ENCODE results near the gene KIF3B.

The KIF3B gene

DNA sequence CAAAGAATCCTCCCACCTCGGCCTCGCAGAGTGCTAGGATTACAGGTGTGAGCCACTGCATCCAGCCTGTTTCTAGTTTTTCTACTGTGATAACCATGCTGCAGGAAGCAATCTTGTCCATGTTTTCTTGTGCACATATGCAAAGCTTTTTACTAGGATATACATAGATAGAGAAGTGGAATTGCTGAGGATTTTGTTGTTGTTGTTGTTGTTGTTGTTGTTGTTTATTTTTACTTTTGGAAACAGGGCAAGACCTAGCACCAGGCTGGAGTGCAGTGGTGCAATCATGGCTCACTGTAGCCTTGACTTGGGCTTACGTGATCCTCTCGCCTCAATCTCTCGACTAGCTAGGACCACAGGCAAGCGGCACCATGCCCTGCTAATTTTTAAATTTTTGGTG lies 23.2 kb downstream of the KIF3B start:
- Histone ChIP-seq H3K4me3 (ENCODE audit: low read depth, low read length) (no peak overlapping the region), H3K36me3 (ENCODE audit: control insufficient read depth, insufficient read depth, low read length) (no peaks in the 10 kb centered on the region), H3K9ac (ENCODE audit: low read length) (no peak overlapping the region)

DNA sequence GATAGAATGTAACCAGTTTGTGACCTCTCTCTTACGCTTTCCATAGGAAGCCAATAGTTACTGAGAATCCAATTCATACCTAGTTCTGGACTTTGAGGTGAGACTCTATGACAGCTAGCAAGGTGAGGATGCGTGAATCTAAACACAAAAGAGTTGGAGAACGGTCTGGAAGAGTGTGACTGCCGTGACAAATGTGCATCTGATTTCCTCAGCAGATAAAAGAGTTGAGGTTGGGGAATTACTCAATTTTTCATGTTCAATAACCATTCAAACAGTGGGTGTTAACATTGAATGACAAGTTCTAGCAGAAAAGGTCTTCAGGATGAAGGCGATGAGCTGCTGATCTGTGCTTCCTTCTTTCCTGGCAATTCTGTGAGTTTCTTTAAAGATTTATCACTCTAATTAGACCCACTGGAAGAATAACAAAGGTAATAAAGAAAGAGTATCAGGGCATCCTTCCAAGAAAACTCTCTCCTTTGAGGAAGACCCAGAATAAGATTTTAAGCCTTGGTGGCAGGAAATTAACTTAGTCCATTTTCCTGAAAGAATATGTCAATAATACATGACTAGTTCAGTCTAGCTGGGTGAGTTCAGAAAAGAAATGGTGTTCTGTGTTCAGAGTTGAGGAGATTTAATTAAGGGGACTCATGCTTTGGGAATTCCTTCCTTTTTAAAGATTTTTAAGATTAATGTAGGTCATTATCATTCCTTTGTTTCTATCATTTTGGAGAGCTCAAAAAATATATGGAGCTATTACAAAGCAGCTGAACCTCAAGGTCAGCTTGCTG lies 24.5 kb downstream of the KIF3B start:
- no peaks in the 10 kb centered on the region for H3K27me3 ChIP-seq (ENCODE audit: control insufficient read depth, insufficient read depth, low read length)
- H3K4me3 ChIP-seq (ENCODE audit: low read depth, low read length) = no peak overlapping the region
- H3K4me1 ChIP-seq (ENCODE audit: control insufficient read depth, insufficient read depth, low read length) = peaks cover 3% of the 10 kb centered on the region; the same call in 1 of the 2 replicates
- H3K9me3 ChIP-seq (ENCODE audit: control insufficient read depth, insufficient read depth, low read depth, low read length) = no peaks in the 10 kb centered on the region
- H3K27ac ChIP-seq (ENCODE audit: low read depth, low read length) = no peak overlapping the region
- H3K36me3 ChIP-seq (ENCODE audit: control insufficient read depth, insufficient read depth, low read length) = no peaks in the 10 kb centered on the region
- no peak overlapping the region for H3K9ac ChIP-seq (ENCODE audit: low read length)

More for the DNA sequence above, 23.2 kb downstream of the KIF3B start:
- Histone ChIP-seq H3K27ac (ENCODE audit: low read depth, low read length) (no peak overlapping the region), H3K27me3 (ENCODE audit: control insufficient read depth, insufficient read depth, low read length) (no peaks in the 10 kb centered on the region), H3K9me3 (ENCODE audit: control insufficient read depth, insufficient read depth, low read depth, low read length) (no peaks in the 10 kb centered on the region), H3K4me1 (ENCODE audit: control insufficient read depth, insufficient read depth, low read length) (peaks cover 3% of the 10 kb centered on the region; the same call in 1 of the 2 replicates)

DNA sequence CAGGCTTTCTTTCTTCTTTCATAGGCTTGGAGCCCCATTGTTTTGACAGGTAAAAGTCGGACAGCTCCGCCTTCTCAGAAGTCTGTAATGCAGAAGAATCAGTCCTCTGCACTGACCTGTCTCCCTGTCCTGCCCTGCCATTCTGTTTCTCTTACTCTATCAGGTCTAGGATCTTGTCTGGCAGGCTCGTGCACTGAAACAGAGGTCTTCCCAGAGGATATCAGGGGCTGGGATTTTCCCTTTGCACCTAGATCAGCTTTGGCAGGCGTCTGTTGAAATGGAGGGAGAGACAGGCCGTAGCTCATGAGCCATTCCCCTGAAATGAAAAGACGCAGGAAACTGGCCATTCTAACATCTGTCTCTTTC lies 25.0 kb downstream of the KIF3B start:
- Histone ChIP-seq H3K9me3 (ENCODE audit: control insufficient read depth, insufficient read depth, low read depth, low read length) (no peaks in the 10 kb centered on the region), H3K9ac (ENCODE audit: low read length) (no peak overlapping the region), H3K27ac (ENCODE audit: low read depth, low read length) (no peak overlapping the region), H3K27me3 (ENCODE audit: control insufficient read depth, insufficient read depth, low read length) (no peaks in the 10 kb centered on the region), H3K36me3 (ENCODE audit: control insufficient read depth, insufficient read depth, low read length) (no peaks in the 10 kb centered on the region), H3K4me1 (ENCODE audit: control insufficient read depth, insufficient read depth, low read length) (peaks cover 3% of the 10 kb centered on the region; the same call in 1 of the 2 replicates), H3K4me3 (ENCODE audit: low read depth, low read length) (no peak overlapping the region)

DNA sequence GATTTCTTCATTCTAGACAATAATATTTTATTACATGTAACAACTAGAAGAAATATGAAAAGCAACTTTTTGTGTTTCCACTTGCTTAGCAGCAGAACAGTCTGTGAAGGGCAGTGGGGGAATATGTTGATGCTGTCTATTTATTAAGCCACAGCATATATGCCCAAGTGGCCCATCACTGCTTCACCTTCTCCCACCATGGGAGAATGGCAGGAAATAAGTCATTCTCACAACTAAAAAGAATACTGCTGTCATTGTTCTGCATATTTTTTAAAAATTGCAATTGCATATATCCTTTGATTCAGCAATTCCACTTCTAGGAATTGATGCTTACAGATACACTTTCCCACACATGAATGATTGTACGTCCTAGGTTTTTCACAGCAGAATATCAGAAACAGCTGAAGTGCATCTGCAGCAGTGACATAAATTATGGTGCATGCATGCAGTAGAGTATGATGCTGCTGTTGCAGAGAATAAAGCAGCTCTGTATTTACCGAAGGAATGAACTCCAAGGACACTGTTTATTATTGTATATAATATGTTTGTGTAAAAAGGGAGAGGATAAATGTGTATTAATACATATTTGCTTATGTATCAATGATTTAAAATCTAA lies 26.8 kb downstream of the KIF3B start:
- Histone ChIP-seq H3K27me3 (ENCODE audit: control insufficient read depth, insufficient read depth, low read length) (no peaks in the 10 kb centered on the region), H3K9ac (ENCODE audit: low read length) (no peak overlapping the region), H3K27ac (ENCODE audit: low read depth, low read length) (no peak overlapping the region), H3K4me3 (ENCODE audit: low read depth, low read length) (no peak overlapping the region), H3K4me1 (ENCODE audit: control insufficient read depth, insufficient read depth, low read length) (peaks cover 3% of the 10 kb centered on the region; the same call in 1 of the 2 replicates), H3K36me3 (ENCODE audit: control insufficient read depth, insufficient read depth, low read length) (no peaks in the 10 kb centered on the region), H3K9me3 (ENCODE audit: control insufficient read depth, insufficient read depth, low read depth, low read length) (no peaks in the 10 kb centered on the region)

DNA sequence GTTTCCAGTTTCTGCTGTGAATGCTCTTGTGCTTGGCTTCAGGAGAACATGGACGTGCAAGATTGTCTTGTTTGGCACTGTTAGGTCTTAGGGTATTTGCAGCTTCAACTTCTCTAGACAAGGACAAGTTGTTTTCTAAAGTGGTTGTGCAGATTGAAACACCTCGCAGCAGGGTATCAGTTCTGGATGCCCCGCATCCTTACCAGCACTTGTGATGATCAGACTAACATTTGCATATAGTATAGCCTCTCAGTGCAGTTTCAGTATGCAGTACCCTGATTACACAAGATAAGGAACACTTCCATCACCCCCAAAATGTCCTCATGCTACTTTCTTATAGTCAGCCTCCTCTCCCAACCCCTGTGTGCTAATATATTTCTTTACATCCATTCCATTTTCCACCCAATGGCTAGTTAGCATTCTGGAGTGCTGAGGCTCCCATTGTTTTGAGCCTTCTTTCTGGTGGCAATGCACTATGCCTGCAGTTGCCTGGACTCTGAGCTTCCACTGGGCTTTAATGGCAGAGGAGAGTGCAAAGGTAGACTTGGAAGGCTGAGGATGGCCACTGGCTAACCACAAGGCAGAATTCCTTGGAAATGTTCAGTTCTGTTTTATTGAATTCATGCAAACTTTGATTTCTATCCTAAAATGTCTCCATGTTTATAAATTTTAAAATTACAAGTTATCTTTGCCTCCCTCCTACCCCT lies 35.4 kb downstream of the KIF3B start:
- Histone ChIP-seq H3K27ac (ENCODE audit: low read depth, low read length) (no peak overlapping the region), H3K9ac (ENCODE audit: low read length) (no peak overlapping the region), H3K9me3 (ENCODE audit: control insufficient read depth, insufficient read depth, low read depth, low read length) (no peaks in the 10 kb centered on the region), H3K36me3 (ENCODE audit: control insufficient read depth, insufficient read depth, low read length) (peaks cover 27% of the 10 kb centered on the region), H3K27me3 (ENCODE audit: control insufficient read depth, insufficient read depth, low read length) (no peaks in the 10 kb centered on the region), H3K4me3 (ENCODE audit: low read depth, low read length) (no peak overlapping the region), H3K4me1 (ENCODE audit: control insufficient read depth, insufficient read depth, low read length) (no peaks in the 10 kb centered on the region)

DNA sequence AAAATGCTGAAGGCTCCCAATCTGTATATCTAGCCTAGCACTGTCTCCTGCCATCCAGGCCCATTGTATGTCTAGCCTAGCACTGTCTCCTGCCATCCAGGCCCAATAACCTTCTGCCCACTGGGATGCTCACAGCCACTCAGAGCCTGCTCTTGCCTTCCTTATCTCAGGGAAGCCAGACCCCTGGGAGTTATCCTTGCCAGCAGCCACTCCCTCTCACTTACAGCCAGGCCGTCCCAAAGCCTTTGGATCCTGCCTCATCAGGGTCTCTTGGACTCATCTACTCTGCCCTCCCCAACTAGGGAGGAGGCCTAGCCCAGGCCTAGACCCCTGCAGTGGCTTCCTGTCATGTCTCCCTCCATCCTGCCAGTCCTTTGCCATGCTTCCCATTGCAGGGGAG lies 37.3 kb downstream of the KIF3B start:
- no peaks in the 10 kb centered on the region for H3K9me3 ChIP-seq (ENCODE audit: control insufficient read depth, insufficient read depth, low read depth, low read length)
- no peaks in the 10 kb centered on the region for H3K27me3 ChIP-seq (ENCODE audit: control insufficient read depth, insufficient read depth, low read length)
- no peak overlapping the region for H3K4me3 ChIP-seq (ENCODE audit: low read depth, low read length)
- no peak overlapping the region for H3K27ac ChIP-seq (ENCODE audit: low read depth, low read length)
- H3K9ac ChIP-seq (ENCODE audit: low read length) = no peak overlapping the region
- H3K4me1 ChIP-seq (ENCODE audit: control insufficient read depth, insufficient read depth, low read length) = no peaks in the 10 kb centered on the region
- H3K36me3 ChIP-seq (ENCODE audit: control insufficient read depth, insufficient read depth, low read length) = peaks cover 34% of the 10 kb centered on the region

DNA sequence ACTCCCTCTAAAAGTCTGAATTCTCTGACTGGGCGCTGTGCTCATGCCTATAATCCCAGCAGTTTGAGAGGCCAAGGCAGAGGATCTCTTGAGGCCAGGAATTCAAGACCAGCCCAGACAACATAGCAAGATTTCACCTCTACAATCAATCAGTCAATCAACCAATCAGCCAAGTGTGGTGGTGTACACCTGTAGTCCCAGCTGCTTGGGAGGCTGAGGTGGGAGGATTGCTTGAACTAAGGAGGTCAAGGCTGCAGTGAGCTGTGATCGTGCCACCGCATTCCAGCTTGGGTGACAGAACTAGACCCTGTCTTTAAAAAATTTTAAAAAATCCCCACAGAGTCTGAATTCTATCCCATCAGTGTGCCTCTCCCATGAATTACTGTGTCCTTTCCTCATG lies 37.9 kb downstream of the KIF3B start:
- H3K4me1 ChIP-seq (ENCODE audit: control insufficient read depth, insufficient read depth, low read length) = no peaks in the 10 kb centered on the region

DNA sequence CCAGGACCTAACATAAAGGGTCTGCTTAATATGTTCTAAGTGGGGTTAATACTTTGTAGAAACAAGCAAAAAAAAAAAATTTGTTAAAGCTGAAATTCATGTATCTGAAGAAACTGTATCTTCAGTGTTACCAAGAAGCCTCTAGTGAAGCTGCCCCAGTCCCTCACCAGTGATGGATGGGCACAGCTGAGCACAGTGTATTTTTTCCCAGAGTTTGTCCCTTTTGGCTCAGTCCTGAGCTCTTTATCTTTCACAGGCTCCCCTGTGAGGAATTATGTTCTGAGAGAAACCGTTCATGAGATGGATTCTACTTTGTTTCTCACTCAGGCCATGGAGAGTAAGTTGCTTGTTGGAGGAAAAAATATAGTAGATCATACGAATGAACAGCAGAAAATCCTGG lies 38.4 kb downstream of the KIF3B start:
- peaks cover 23% of the 10 kb centered on the region for H3K36me3 ChIP-seq (ENCODE audit: control insufficient read depth, insufficient read depth, low read length)

More for the DNA sequence above, 37.9 kb downstream of the KIF3B start:
- no peak overlapping the region for H3K27ac ChIP-seq (ENCODE audit: low read depth, low read length)
- H3K9ac ChIP-seq (ENCODE audit: low read length) = no peak overlapping the region
- H3K36me3 ChIP-seq (ENCODE audit: control insufficient read depth, insufficient read depth, low read length) = peaks cover 28% of the 10 kb centered on the region
- no peaks in the 10 kb centered on the region for H3K27me3 ChIP-seq (ENCODE audit: control insufficient read depth, insufficient read depth, low read length)
- H3K4me3 ChIP-seq (ENCODE audit: low read depth, low read length) = no peak overlapping the region
- no peaks in the 10 kb centered on the region for H3K9me3 ChIP-seq (ENCODE audit: control insufficient read depth, insufficient read depth, low read depth, low read length)

DNA sequence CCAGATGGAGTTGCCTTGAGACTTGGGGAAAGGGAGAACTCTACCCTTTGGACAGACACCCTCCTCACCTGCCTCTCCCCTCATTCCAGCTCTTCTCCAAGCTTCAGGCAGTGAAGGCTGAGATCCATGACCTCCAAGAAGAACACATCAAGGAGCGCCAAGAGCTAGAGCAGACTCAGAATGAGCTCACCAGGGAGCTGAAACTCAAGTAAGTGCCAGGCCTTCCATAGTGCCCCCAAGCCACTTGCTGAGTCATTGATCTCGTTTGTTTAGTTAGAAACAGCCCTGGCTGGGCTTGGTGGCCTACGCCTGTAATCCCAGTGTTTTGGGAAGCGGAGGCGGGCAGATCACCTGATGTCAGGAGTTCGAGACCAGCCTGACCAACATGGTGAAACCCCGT lies 39.2 kb downstream of the KIF3B start:
- Histone ChIP-seq H3K27me3 (ENCODE audit: control insufficient read depth, insufficient read depth, low read length) (no peaks in the 10 kb centered on the region), H3K9ac (ENCODE audit: low read length) (no peak overlapping the region), H3K9me3 (ENCODE audit: control insufficient read depth, insufficient read depth, low read depth, low read length) (no peaks in the 10 kb centered on the region), H3K4me1 (ENCODE audit: control insufficient read depth, insufficient read depth, low read length) (no peaks in the 10 kb centered on the region), H3K36me3 (ENCODE audit: control insufficient read depth, insufficient read depth, low read length) (peaks cover 20% of the 10 kb centered on the region), H3K4me3 (ENCODE audit: low read depth, low read length) (no peak overlapping the region), H3K27ac (ENCODE audit: low read depth, low read length) (no peak overlapping the region)

More for the DNA sequence above, 38.4 kb downstream of the KIF3B start:
- Histone ChIP-seq H3K9ac (ENCODE audit: low read length) (no peak overlapping the region), H3K9me3 (ENCODE audit: control insufficient read depth, insufficient read depth, low read depth, low read length) (no peaks in the 10 kb centered on the region), H3K4me1 (ENCODE audit: control insufficient read depth, insufficient read depth, low read length) (no peaks in the 10 kb centered on the region), H3K4me3 (ENCODE audit: low read depth, low read length) (no peak overlapping the region), H3K27ac (ENCODE audit: low read depth, low read length) (no peak overlapping the region), H3K27me3 (ENCODE audit: control insufficient read depth, insufficient read depth, low read length) (no peaks in the 10 kb centered on the region)

DNA sequence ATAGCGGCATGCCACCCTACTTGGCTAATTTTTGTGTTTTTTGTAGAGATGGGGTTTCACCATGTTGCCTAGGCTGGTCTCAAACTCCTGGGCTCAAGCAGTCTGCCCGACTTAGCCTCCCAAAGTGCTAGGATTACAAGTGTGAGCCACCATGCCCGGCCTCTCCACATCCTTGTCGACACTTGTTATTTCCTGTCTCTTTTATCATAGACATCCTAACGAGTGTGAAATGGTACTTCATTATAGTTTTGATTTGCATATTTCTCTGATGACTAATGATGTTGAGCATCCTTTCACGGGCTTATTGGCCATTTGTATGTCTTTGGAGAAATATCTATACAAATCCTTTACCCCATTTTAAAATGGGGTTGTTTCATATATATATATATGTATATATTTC lies 41.6 kb downstream of the KIF3B start:
- no peaks in the 10 kb centered on the region for H3K9me3 ChIP-seq (ENCODE audit: control insufficient read depth, insufficient read depth, low read depth, low read length)
- H3K9ac ChIP-seq (ENCODE audit: low read length) = no peak overlapping the region
- H3K27me3 ChIP-seq (ENCODE audit: control insufficient read depth, insufficient read depth, low read length) = no peaks in the 10 kb centered on the region
- H3K4me1 ChIP-seq (ENCODE audit: control insufficient read depth, insufficient read depth, low read length) = no peaks in the 10 kb centered on the region
- peaks cover 20% of the 10 kb centered on the region for H3K36me3 ChIP-seq (ENCODE audit: control insufficient read depth, insufficient read depth, low read length)
- H3K4me3 ChIP-seq (ENCODE audit: low read depth, low read length) = no peak overlapping the region
- no peak overlapping the region for H3K27ac ChIP-seq (ENCODE audit: low read depth, low read length)

DNA sequence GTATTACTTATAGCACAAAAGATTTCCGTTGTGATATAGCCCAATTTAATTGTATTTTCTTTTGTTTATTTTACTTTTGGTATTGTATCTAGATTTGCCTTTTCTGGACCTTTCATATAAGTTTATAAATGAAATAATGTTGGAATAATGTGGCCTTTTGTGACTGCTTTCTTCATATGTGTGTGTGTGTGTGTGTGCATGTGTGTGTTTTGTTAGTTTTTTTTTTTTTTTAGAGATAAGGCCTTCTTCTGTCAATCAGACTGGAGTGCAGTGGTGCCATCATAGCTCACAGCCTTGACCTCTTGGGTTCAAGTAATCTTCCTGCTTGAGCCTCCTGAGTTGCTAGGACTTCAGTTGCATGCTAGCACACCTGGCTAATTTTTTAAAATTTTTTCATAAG lies 42.9 kb downstream of the KIF3B start:
- Histone ChIP-seq H3K4me1 (ENCODE audit: control insufficient read depth, insufficient read depth, low read length) (no peaks in the 10 kb centered on the region), H3K4me3 (ENCODE audit: low read depth, low read length) (no peak overlapping the region), H3K36me3 (ENCODE audit: control insufficient read depth, insufficient read depth, low read length) (peaks cover 20% of the 10 kb centered on the region), H3K9ac (ENCODE audit: low read length) (no peak overlapping the region), H3K27me3 (ENCODE audit: control insufficient read depth, insufficient read depth, low read length) (no peaks in the 10 kb centered on the region), H3K27ac (ENCODE audit: low read depth, low read length) (no peak overlapping the region), H3K9me3 (ENCODE audit: control insufficient read depth, insufficient read depth, low read depth, low read length) (no peaks in the 10 kb centered on the region)
